RWPE2 (cell line): ENCODE data around the gene SH3D19.

Experiments used
- ATAC-seq: fragments of 200-7000 bp; cut with Tn5 transposase; 3 replicates; pipeline ENCODE4 v1.9.1; 2021; ENCODE audit warnings: low read depth
- DNase-seq: peaks from one replicate; pipeline ENCODE4 v3.0.0-alpha.2; 2020; ENCODE audit warnings: low spot score
- H3K27ac ChIP-seq: fragments of 450-650 bp; 2 replicates; pipeline ENCODE4 v1.5.1; 2017; ENCODE audit warnings: mild to moderate bottlenecking; ENCODE audit not compliant: poor library complexity, severe bottlenecking
- H3K27me3 ChIP-seq: fragments of 250-450 bp; sonication (Bioruptor Pico); 2 replicates; pipeline ENCODE4 v1.5.1; 2021; ENCODE audit warnings: mild to moderate bottlenecking, moderate library complexity; ENCODE audit not compliant: insufficient read depth, poor library complexity, severe bottlenecking
- H3K36me3 ChIP-seq: fragments of 250-450 bp; sonication (Bioruptor Pico); 2 replicates; pipeline ENCODE4 v1.5.1; 2020; ENCODE audit warnings: low read depth, mild to moderate bottlenecking, moderate library complexity
- H3K4me1 ChIP-seq: fragments of 250-450 bp; sonication (Bioruptor Pico); 2 replicates; pipeline ENCODE4 v1.5.1; 2021; ENCODE audit warnings: mild to moderate bottlenecking, moderate library complexity; ENCODE audit not compliant: insufficient read depth, poor library complexity, severe bottlenecking
- H3K4me3 ChIP-seq: fragments of 250-450 bp; sonication (Bioruptor Pico); 2 replicates; pipeline ENCODE4 v1.5.1; 2021; ENCODE audit warnings: mild to moderate bottlenecking, moderate library complexity; ENCODE audit not compliant: severe bottlenecking
- H3K9me3 ChIP-seq: fragments of 250-450 bp; sonication (Bioruptor Pico); 2 replicates; pipeline ENCODE4 v1.5.1; 2021; ENCODE audit warnings: mild to moderate bottlenecking, moderate library complexity; ENCODE audit not compliant: severe bottlenecking
- CTCF ChIP-seq: fragments of 450-650 bp; IDR thresholded peaks from one replicate; pipeline ENCODE4 v1.5.1; 2017; ENCODE audit warnings: mild to moderate bottlenecking, moderate library complexity; ENCODE audit not compliant: poor library complexity, severe bottlenecking

Gene SH3D19

DNA sequence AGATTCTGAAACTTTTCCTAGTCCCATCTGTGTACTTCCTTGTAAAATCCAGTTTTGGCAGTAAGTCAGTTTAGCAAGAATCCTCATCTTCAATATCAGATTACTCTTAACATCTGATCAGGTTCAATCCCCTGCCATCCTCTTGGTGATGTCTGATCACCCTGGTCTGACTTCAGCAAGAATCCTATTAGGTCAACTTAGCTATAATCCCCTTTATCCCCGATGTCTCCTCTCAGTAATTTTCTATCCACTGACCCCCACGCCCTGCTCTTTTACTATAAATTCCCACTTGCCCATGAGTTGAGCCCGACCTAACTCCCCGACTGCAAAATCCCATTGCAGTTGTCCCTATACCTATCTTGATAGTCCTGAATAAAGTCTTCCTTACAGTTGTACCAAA is 106.3 kb downstream of the SH3D19 start:
- no peaks in the 10 kb centered on the region for H3K4me1 ChIP-seq
- H3K36me3 ChIP-seq, result no peaks in the 10 kb centered on the region; the same call in 1 of the 2 replicates
- H3K4me3 ChIP-seq, result no peak overlapping the region
- H3K27me3 ChIP-seq, result no peaks in the 10 kb centered on the region
- no peak overlapping the region for H3K27ac ChIP-seq
- TF ChIP-seq CTCF, result no peak
- no peaks in the 10 kb centered on the region for H3K9me3 ChIP-seq
- ATAC-seq (no peak), DNase-seq (no peak)

DNA sequence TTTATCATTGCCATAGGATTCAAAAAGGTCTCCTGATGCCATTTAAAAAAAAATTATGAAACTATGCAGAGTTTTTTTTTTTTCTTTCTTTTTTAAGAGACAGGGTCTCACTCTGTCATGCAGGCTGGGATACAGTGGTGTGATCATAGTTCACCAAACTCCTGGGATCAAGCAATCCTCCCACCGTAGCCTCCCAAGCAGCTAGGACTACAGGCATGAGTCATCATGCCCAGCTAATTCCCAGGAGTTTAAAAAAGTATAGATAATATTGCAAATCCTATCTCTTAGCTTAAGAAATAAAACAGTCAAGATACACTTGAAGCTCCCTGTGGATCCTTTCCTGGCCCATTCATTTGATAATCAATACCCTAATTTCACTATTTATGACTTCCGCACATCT is 107.1 kb downstream of the SH3D19 start:
- Histone ChIP-seq H3K27me3 (no peaks in the 10 kb centered on the region), H3K9me3 (no peaks in the 10 kb centered on the region), H3K27ac (no peak overlapping the region), H3K4me3 (no peak overlapping the region), H3K4me1 (no peaks in the 10 kb centered on the region), H3K36me3 (no peaks in the 10 kb centered on the region; the same call in 1 of the 2 replicates)
- DNase-seq (no peak), ATAC-seq (no peak)
- TF ChIP-seq CTCF, result no peak

- Histone ChIP-seq H3K9me3 (no peaks in the 10 kb centered on the region), H3K4me3 (no peak overlapping the region), H3K36me3 (no peaks in the 10 kb centered on the region; the same call in 1 of the 2 replicates), H3K4me1 (no peaks in the 10 kb centered on the region), H3K27me3 (no peaks in the 10 kb centered on the region), H3K27ac (no peak overlapping the region)
- no peak for TF ChIP-seq CTCF
- ATAC-seq (no peak), DNase-seq (no peak)
Measured at GRCh38 chr4:151217326-151217725, 108.1 kb downstream of the SH3D19 start.

- H3K9me3 ChIP-seq, result no peaks in the 10 kb centered on the region
- TF ChIP-seq CTCF, result no peak
- no peak overlapping the region for H3K4me3 ChIP-seq
- no peaks in the 10 kb centered on the region for H3K27me3 ChIP-seq
- no peak overlapping the region for H3K27ac ChIP-seq
- no peaks in the 10 kb centered on the region for H3K4me1 ChIP-seq
- DNase-seq, result no peak
- H3K36me3 ChIP-seq, result no peaks in the 10 kb centered on the region; the same call in 1 of the 2 replicates
- ATAC-seq, result no peak
Measured at GRCh38 chr4:151215295-151215694, 110.1 kb downstream of the SH3D19 start.

DNA sequence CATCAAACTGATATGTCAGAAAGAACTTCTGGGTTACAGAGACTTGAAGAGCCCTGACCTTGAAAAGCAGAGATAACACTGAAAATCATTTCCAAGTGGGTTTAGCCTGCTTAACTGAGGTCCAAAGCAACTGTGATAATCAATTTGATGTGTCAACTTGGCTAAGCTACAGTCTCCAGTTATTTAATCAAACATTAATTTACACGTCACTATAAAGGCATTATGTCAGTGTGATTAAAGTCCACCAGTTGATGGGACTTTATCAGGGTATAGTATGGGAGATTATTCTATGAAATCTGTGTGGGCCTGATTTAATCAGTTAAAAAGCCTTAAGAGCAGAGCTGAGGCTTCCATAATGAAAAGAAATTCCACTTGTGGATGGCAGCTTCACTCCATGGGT is 117.5 kb downstream of the SH3D19 start:
- no peak for TF ChIP-seq CTCF
- Histone ChIP-seq H3K4me1 (no peaks in the 10 kb centered on the region), H3K27ac (no peak overlapping the region), H3K27me3 (no peaks in the 10 kb centered on the region), H3K9me3 (no peaks in the 10 kb centered on the region), H3K4me3 (no peak overlapping the region), H3K36me3 (0 out of 2 replicates have a peak, but pooled peaks cover 5% of the 10 kb centered on the region)
- DNase-seq, result no peak
- ATAC-seq, result no peak
